Pancreas (tissue), 10 donors: ENCODE data around the gene KRT77. TPM values are rescaled to one million over a fixed set of nuclear protein-coding genes. Genes with fewer than 3 reads are reported as not detected.

Source experiments
- ATAC-seq, 4 donors: fragments of 200-7000 bp; cut with Tn5 transposase; one replicate each; pipeline versions ENCODE4 v1.8.0 to v1.9.1; 2020; ENCODE audit warnings: mild to moderate bottlenecking in 4 of 4, moderate library complexity in 4 of 4
- DNase-seq, 6 donors: peaks; one replicate each; pipeline ENCODE4 v3.0.0-alpha.2; 2020
- FAIRE-seq: peaks from 2 replicates; lab custom pipeline; 2012; peaks lifted over from hg19 to GRCh38; lab: Jason Lieb, UNC
- H3K27ac ChIP-seq, 4 donors: fragments of 200-600 bp; sonication (generic); 1 replicate in 3 of 4; 2 replicates in 1 of 4; pipeline versions ENCODE4 v1.5.0 to v1.8.0; 2020
- H3K27me3 ChIP-seq, 4 donors: fragments of 200-600 bp; one replicate each; pipeline ENCODE4 v1.8.0; 2021
- H3K36me3 ChIP-seq, 3 donors: fragments of 200-600 bp; sonication (generic) in 1 of 3; one replicate each; pipeline versions ENCODE4 v1.5.0 to v1.8.0; 2020 to 2021
- H3K4me1 ChIP-seq, 3 donors: fragments of 200-600 bp; one replicate each; pipeline ENCODE4 v1.8.0; 2021
- H3K4me3 ChIP-seq, 4 donors: fragments of 200-600 bp; sonication (generic) in 2 of 4; one replicate each; pipeline versions ENCODE4 v1.5.0 to v1.8.0; 2020 to 2021
- H3K9me3 ChIP-seq, 4 donors: fragments of 200-600 bp; one replicate each; pipeline ENCODE4 v1.8.0; 2021
- CTCF ChIP-seq, 4 donors: fragments of 200-600 bp; sonication (generic) in 3 of 4; IDR thresholded peaks; one replicate each; pipeline versions ENCODE4 v1.5.0 to v1.8.0; 2021; ENCODE audit warnings: antibody characterized with exemption in 4 of 4
- whole genome bisulfite sequencing, 2 donors: extraction: QIAGEN DNeasy Blood & Tissue Kit; methylation state at CpG; one replicate each; pipeline ENCODE4 v1.1.7; 2013; 5-methylcytosine and 5-hydroxymethylcytosine counted together
- intact Hi-C, 3 donors: fragments of 100-400 bp; cut with DNase I; formaldehyde crosslinking; loops; one replicate each; pipeline versions ENCODE4 v1.11.1 to v1.14.2; 2022
- polyA plus RNA-seq, 2 donors: library from polyadenylated mRNA; stranded (reverse); fragments of 200-250 nt; gene quantifications; one replicate each; pipeline ENCODE4 v1.2.3, GENCODE V29; 2013
- total RNA-seq, 6 donors: library from RNA; stranded (reverse); fragmentation: NEBNext Ultra II Directional in 4 of 6; extraction: Animal tissue kit (Norgen Biotek cat#: 25700) in 4 of 6; gene quantifications; one replicate each; pipeline versions ENCODE4 v1.2.1 to v1.2.4, GENCODE V29; 2021 to 2023
- donor health status: healthy with polysubstance abuse.
- donor health status: DM: no; HTN: no; CAD: no; lungs with moderate emphysema.
- donor health status: DM: no; HTN: no; CAD: no.
- donor health status: control.
- donor health status: control.
- donor health status: Bipolar disorder and iron deficiency.
- donor health status: DM: yes; HTN: yes; CAD: no.
- donor health status: DM: no; HTN: no; CAD: no.
- donor health status: DM: no; HTN: no; CAD: no.
- donor health status: DM: yes; HTN: yes; CAD: no.

The KRT77 gene
- total and polyA plus RNA-seq, 8 donors, result 0.07 TPM; not detected in 7

- peaks cover 0 to 4% (median 0%) of the 10 kb centered on the region in 4 donors for H3K27me3 ChIP-seq
- DNase-seq (no peak), ATAC-seq (no peak), FAIRE-seq (no peak)
- intact Hi-C loops, result no loop called here
- no peak for TF ChIP-seq CTCF (IDR thresholded peaks at IDR 0.05)
- no peaks in the 10 kb centered on the region for H3K36me3 ChIP-seq
- no peak overlapping the region for H3K4me3 ChIP-seq
- no peak overlapping the region for H3K27ac ChIP-seq
- no peaks in the 10 kb centered on the region for H3K9me3 ChIP-seq
- no peaks in the 10 kb centered on the region for H3K4me1 ChIP-seq
- WGBS, 2 donors, result 61 to 68% methylated on average over 5 of the region's 5 CpGs
These were observed 10.1 kb downstream of the KRT77 start for GRCh38 chr12:52693261-52693660.

GRCh38 chr12:52692254-52692653 lies 11.1 kb downstream of the KRT77 start:
- Histone ChIP-seq H3K27ac (no peak overlapping the region), H3K4me1 (no peaks in the 10 kb centered on the region), H3K4me3 (no peak overlapping the region), H3K27me3 (peaks cover 0 to 4% (median 0%) of the 10 kb centered on the region in 4 donors), H3K9me3 (no peaks in the 10 kb centered on the region), H3K36me3 (no peaks in the 10 kb centered on the region)
- ATAC-seq, result no peak
- no peak for DNase-seq
- FAIRE-seq, result no peak
- TF ChIP-seq CTCF (IDR thresholded peaks at IDR 0.05), result no peak
- 73 to 74% methylated on average over 8 of the region's 8 CpGs for WGBS, 2 donors
- intact Hi-C loops, result no loop called here

GRCh38 chr12:52691841-52692150 lies 11.5 kb downstream of the KRT77 start:
- WGBS, 2 donors, result 62 to 66% methylated on average over 2 of the region's 2 CpGs
- Histone ChIP-seq H3K4me3 (no peak overlapping the region), H3K27me3 (peaks cover 0 to 4% (median 0%) of the 10 kb centered on the region in 4 donors), H3K27ac (no peak overlapping the region), H3K4me1 (no peaks in the 10 kb centered on the region), H3K36me3 (no peaks in the 10 kb centered on the region), H3K9me3 (no peaks in the 10 kb centered on the region)
- DNase-seq, result no peak
- no peak for FAIRE-seq
- no peak for ATAC-seq
- TF ChIP-seq CTCF (IDR thresholded peaks at IDR 0.05), result no peak
- intact Hi-C loops, result no loop called here

- peaks cover 0 to 4% (median 0%) of the 10 kb centered on the region in 4 donors for H3K27me3 ChIP-seq
- intact Hi-C loops, result no loop called here
- no peaks in the 10 kb centered on the region for H3K4me1 ChIP-seq
- FAIRE-seq, result no peak
- ATAC-seq, result peak; percentile 48 to 74 (median 65)
- no peak for TF ChIP-seq CTCF (IDR thresholded peaks at IDR 0.05)
- H3K9me3 ChIP-seq, result no peaks in the 10 kb centered on the region
- H3K27ac ChIP-seq, result no peak overlapping the region
- H3K4me3 ChIP-seq, result peak overlapping the region in 2 of 4 donors; percentile 20 to 34
- DNase-seq, result peak in 2 of 6 donors; percentile 34 to 71
- WGBS, 2 donors, result 7 to 13% methylated on average over 28 to 45 of the region's 45 CpGs
- no peaks in the 10 kb centered on the region for H3K36me3 ChIP-seq
These were observed 12.1 kb downstream of the KRT77 start for GRCh38 chr12:52691076-52691840.
